ENCODE data around the gene POC1A. TPM values are rescaled to one million over a fixed set of nuclear protein-coding genes. Genes with fewer than 3 reads are reported as not detected.
A peak's percentile ranks its signal among the peaks of the same experiment; 100 is the strongest.

The POC1A gene
- total RNA-seq, 2 donors from 2014 or later = 2.5 to 5.3 TPM

DNA sequence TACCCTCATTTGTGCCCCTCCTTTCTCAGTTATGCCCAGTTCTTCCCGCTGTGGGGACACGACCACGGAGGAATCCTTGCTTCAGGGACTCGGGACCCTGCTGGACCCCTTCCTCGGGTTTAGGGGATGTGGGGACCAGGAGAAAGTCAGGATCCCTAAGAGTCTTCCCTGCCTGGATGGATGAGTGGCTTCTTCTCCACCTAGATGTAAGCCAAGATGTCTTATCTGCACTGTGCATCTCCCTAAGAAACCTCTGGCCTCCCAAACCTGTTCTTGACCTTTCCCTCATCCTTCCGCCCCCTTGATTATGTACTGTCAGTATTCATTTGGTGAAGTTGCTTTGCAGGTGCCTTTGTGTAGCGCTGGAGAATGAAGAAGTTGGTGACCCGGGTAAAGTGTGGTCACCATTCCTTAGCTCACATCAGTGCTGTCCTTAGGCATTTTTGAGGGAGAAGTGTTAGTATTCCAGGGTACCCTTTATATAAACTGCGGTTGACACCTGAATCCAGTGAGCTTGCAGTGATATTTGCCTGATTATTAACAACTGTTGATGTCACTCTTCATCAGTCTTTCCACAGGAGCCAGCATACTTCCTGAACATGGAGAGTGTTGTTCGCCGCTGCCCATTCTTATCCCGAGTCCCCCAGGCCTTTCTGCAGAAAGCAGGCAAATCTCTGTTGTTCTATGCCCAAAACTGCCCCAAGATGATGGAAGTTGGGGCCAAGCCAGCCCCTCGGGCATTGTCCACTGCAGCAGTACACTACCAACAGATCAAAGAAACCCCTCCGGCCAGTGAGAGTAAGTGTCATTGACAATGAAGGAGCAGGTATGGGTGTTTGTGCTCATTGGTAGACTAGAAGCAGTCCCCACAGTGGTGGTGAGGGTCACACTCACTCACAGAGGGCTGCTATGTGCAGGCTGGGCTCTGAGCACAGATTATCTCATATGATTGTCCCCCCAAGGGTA is 44.7 kb upstream of the POC1A start:
- peaks cover 7% of the 10 kb centered on the region for H3K4me1 ChIP-seq (replicated peaks)
- no peaks in the 10 kb centered on the region for H3K27me3 ChIP-seq (replicated peaks; ENCODE audit: insufficient read depth)
- WGBS = 43% methylated on average over 14 of the region's 14 CpGs
- intact Hi-C loops (cut with DNase I) = loop anchor here (5.0 kb wide), 1 partner anchor 47 kb away; the partner anchor contains the start of gene POC1A
- H3K36me3 ChIP-seq = peaks cover 0 to 13% of the 10 kb centered on the region in 2 donors
- H3K4me3 ChIP-seq = peak overlapping the region; percentile 57 to 94
- DNase-seq (ENCODE audit: low spot score) = no peak
- no peak for TF ChIP-seq POLR2AphosphoS5 (IDR thresholded peaks at IDR 0.05)
- peak overlapping the region; percentile 81 to 82 for H3K27ac ChIP-seq
- H3K9me3 ChIP-seq = no peaks in the 10 kb centered on the region

DNA sequence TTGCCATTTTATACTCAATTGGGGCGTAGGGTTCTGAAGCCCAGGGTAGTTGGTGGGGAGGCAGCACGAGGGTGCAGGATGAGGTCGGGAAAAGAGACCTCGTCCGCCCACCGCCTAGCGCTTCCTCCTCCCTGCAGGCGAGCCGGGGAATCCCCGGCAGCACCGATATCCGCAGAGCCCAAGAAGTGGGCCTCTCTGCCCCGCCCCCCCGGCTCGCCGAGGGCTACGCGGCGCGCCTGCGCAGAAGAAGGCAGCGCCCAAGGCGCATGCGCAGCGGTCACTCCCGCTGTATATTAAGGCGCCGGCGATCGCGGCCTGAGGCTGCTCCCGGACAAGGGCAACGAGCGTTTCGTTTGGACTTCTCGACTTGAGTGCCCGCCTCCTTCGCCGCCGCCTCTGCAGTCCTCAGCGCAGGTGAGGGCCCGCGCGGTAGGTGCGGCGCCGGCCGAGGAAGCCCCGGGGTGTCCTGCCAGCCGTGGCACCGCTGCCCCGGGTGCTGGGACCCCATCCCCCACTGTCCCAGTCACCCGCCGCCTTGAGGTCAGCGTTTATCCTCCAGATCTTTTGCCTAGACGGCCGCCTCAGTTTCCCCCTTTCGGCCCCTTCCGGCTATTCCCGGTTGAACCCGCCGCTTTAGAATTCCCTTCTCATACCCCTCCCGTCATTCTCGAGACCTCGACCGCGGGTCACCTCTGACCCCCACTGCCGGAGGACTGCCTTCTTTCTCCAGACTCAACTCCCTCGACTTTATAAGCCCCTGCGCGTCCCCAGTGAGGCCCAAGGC is 43.8 kb upstream of the POC1A start, which contains the start of gene ALAS1:
Gene ALAS1 (plus strand): TSS at position 319 of the 784 bp plus-strand sequence. CDS start 1,082 bp downstream, outside the sequence.
- H3K9me3 ChIP-seq = no peaks in the 10 kb centered on the region
- peaks cover 7% of the 10 kb centered on the region for H3K4me1 ChIP-seq (replicated peaks)
- H3K4me3 ChIP-seq = peak within 1 kb of the TSS; percentile 57 to 94
- WGBS = under 1% methylated on average over 52 of the region's 71 CpGs
- H3K27me3 ChIP-seq (replicated peaks; ENCODE audit: insufficient read depth) = no peaks in the 10 kb centered on the region
- DNase-seq (ENCODE audit: low spot score) = peak; percentile 86
- H3K36me3 ChIP-seq = peaks cover 0 to 5% of the 10 kb centered on the region in 2 donors
- TF ChIP-seq, protein P1, sequence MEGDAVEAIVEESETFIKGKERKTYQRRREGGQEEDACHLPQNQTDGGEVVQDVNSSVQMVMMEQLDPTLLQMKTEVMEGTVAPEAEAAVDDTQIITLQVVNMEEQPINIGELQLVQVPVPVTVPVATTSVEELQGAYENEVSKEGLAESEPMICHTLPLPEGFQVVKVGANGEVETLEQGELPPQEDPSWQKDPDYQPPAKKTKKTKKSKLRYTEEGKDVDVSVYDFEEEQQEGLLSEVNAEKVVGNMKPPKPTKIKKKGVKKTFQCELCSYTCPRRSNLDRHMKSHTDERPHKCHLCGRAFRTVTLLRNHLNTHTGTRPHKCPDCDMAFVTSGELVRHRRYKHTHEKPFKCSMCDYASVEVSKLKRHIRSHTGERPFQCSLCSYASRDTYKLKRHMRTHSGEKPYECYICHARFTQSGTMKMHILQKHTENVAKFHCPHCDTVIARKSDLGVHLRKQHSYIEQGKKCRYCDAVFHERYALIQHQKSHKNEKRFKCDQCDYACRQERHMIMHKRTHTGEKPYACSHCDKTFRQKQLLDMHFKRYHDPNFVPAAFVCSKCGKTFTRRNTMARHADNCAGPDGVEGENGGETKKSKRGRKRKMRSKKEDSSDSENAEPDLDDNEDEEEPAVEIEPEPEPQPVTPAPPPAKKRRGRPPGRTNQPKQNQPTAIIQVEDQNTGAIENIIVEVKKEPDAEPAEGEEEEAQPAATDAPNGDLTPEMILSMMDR (IDR thresholded peaks at IDR 0.05) = peak in 2 of 4 experiments; percentile 30 to 45
- TF ChIP-seq POLR2AphosphoS5 (IDR thresholded peaks at IDR 0.05) (peak; percentile 99), POLR2A (IDR thresholded peaks at IDR 0.05) (peak; percentile 98)
- peak within 1 kb of the TSS; percentile 81 to 82 for H3K27ac ChIP-seq
- intact Hi-C loops (cut with DNase I) = loop anchor here (5.0 kb wide), 1 partner anchor 46 kb away; the partner anchor contains the start of gene POC1A

DNA sequence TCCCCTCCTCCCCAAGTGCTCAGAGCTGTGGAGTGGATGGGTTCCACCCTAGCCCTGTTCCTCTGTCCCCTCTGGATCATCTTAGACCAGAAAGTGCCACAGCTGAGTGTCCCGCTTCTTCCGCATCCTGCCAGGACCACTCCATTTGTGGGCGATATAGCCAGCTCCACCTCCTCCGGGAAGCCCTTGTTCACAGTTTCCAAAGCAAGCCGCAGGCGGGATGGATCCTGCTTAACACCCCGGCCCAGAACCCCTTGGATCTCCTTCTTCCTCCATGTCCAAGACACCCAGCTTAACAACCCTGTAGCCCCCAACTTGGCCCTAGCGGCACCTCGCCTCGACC is 43.2 kb upstream of the POC1A start:
- H3K9me3 ChIP-seq = no peaks in the 10 kb centered on the region
- 37% methylated on average over 10 of the region's 10 CpGs for WGBS
- H3K36me3 ChIP-seq = no peaks in the 10 kb centered on the region
- no peak for DNase-seq (ENCODE audit: low spot score)
- TF ChIP-seq POLR2A (IDR thresholded peaks at IDR 0.05) (no peak), POLR2AphosphoS5 (IDR thresholded peaks at IDR 0.05) (no peak)
- TF ChIP-seq, protein P1 (IDR thresholded peaks at IDR 0.05) = no peak
- peaks cover 7% of the 10 kb centered on the region for H3K4me1 ChIP-seq (replicated peaks)
- H3K27me3 ChIP-seq (replicated peaks; ENCODE audit: insufficient read depth) = no peaks in the 10 kb centered on the region
- peak overlapping the region; percentile 81 to 82 for H3K27ac ChIP-seq
- intact Hi-C loops (cut with DNase I) = loop anchor here (5.0 kb wide), 1 partner anchor 45 kb away; the partner anchor contains the start of gene POC1A
- H3K4me3 ChIP-seq = peak overlapping the region; percentile 57 to 94

DNA sequence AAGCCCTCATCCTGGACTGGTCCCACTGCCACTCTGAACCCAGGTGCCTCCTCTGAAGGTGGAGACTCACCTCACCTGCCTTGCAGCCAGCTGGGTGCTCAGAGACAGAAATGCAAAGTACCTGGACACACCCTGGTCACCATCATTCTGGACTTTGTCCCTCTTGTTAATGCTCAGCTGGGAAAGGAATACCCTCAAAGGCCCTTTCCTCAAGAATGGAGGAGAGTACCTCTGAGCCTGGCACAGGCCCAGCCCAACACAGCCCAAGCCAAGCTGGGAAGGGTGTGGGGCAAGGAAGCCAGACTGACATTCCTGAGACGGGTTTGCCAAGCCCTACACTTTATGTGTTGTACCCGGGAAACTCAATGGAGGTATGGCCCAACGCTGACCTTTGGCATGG is 42.8 kb upstream of the POC1A start:
- intact Hi-C loops (cut with DNase I) = loop anchor here (5.0 kb wide), 1 partner anchor 45 kb away; the partner anchor contains the start of gene POC1A
- TF ChIP-seq, protein P1 (IDR thresholded peaks at IDR 0.05) = no peak
- no peak for TF ChIP-seq POLR2AphosphoS5 (IDR thresholded peaks at IDR 0.05)
- TF ChIP-seq POLR2A (IDR thresholded peaks at IDR 0.05) = no peak
- Histone ChIP-seq H3K9me3 (no peaks in the 10 kb centered on the region), H3K27me3 (replicated peaks; ENCODE audit: insufficient read depth) (no peaks in the 10 kb centered on the region), H3K4me1 (replicated peaks) (peaks cover 7% of the 10 kb centered on the region), H3K27ac (peak overlapping the region in 1 of 2 donors; percentile 82), H3K4me3 (no peak overlapping the region), H3K36me3 (no peaks in the 10 kb centered on the region)
- WGBS = 43% methylated on average over 3 of the region's 3 CpGs
- no peak for DNase-seq (ENCODE audit: low spot score)
